Upper lobe of left lung (tissue), 6 donors: Measurements from ENCODE around the gene NCOA1. TPM values are rescaled to one million over a fixed set of nuclear protein-coding genes. Genes with fewer than 3 reads are reported as not detected.

Experiments used
- ATAC-seq, 2 donors: fragments of 200-7000 bp; cut with Tn5 transposase; one replicate each; pipeline ENCODE4 v1.9.1; 2022; ENCODE audit warnings: mild to moderate bottlenecking in 2 of 2, moderate library complexity in 2 of 2; ENCODE audit not compliant: low FRiP score in 2 of 2
- DNase-seq, 2 donors: peaks; one replicate each; pipeline ENCODE4 v3.0.0-alpha.2; 2019 to 2020
- H3K27ac ChIP-seq, 4 donors: fragments of 200-600 bp; sonication (generic); one replicate each; pipeline ENCODE4 v1.5.1; 2016 to 2019
- H3K27me3 ChIP-seq, 4 donors: fragments of 200-600 bp; sonication (generic); one replicate each; pipeline ENCODE4 v1.5.1; 2017 to 2019
- H3K36me3 ChIP-seq, 4 donors: fragments of 200-600 bp; sonication (generic); one replicate each; pipeline ENCODE4 v1.5.1; 2016 to 2019
- H3K4me1 ChIP-seq, 4 donors: fragments of 200-600 bp; sonication (generic); one replicate each; pipeline ENCODE4 v1.5.1; 2018 to 2019
- H3K4me3 ChIP-seq, 4 donors: fragments of 200-600 bp; sonication (generic); one replicate each; pipeline ENCODE4 v1.5.1; 2017 to 2019; ENCODE audit warnings: mild to moderate bottlenecking in 2 of 4, moderate library complexity in 1 of 4
- H3K9me3 ChIP-seq, 4 donors: fragments of 200-600 bp; sonication (generic); one replicate each; pipeline ENCODE4 v1.5.1; 2018 to 2019
- CTCF ChIP-seq, 6 experiments: fragments of 450-650 bp in 4 of 6; fragments of 200-600 bp in 2 of 6; sonication (generic) in 2 of 6; IDR thresholded peaks; one replicate each; pipeline ENCODE4 v1.5.1; 2016 to 2019; ENCODE audit warnings: antibody characterized with exemption in 6 of 6
- EP300 ChIP-seq, 4 donors: sonication (generic); formaldehyde crosslinking; IDR thresholded peaks; one replicate each; pipeline ENCODE4 v1.5.1; 2017; ENCODE audit warnings: antibody characterized with exemption in 4 of 4, control low read depth in 2 of 4
- POLR2A ChIP-seq, 4 donors: fragments of 450-650 bp; IDR thresholded peaks; one replicate each; pipeline ENCODE4 v1.5.1; 2016 to 2017; ENCODE audit warnings: antibody characterized with exemption in 4 of 4, mild to moderate bottlenecking in 2 of 4
- POLR2AphosphoS5 ChIP-seq, 2 donors: sonication (generic); formaldehyde crosslinking; IDR thresholded peaks; one replicate each; pipeline ENCODE4 v1.5.1; 2017; ENCODE audit warnings: antibody characterized with exemption in 2 of 2
- WGBS, 2 donors: methylation state at CpG; one replicate each; pipeline ENCODE4 v1.1.5; 2017 to 2018; 5-methylcytosine and 5-hydroxymethylcytosine counted together
- total RNA-seq, 6 donors: library from RNA; depleted of rRNA in 4 of 6; stranded (reverse); fragments of >200 nt in 4 of 6; gene quantifications; one replicate each; pipeline versions ENCODE4 v1.1.0 to v1.2.1, GENCODE V29; 2016 to 2021
- donor health status: DM: no; HTN: no; CAD: no; lungs with moderate emphysema.
- donor health status: DM: no; HTN: yes; CAD: no; lungs with severe emphysema.

The NCOA1 gene
- total RNA-seq, 6 donors from 2014 or later = 38.3 to 68.1 (median 42.5) TPM

DNA sequence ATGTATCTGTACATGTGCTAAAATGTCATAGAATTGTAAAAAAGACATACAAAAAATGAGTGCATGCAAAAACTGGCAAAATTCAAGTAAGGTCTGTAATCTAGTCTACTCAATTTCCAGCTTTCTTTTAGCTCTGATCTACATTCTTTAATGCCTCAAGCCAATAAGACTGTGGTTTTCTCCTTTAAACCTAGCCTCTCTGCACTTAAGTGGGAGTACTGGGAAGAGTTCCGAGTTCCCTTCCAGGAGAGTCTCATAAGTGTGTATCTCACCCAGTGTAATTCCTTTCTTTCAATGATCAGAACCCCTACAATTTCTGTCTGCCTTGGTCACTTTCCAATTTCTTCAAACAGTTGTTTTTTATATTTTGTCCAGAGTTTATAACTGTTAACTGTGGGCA, 152.0 kb downstream of the NCOA1 start:
- Histone ChIP-seq H3K36me3 (no peaks in the 10 kb centered on the region), H3K9me3 (no peaks in the 10 kb centered on the region), H3K27me3 (no peaks in the 10 kb centered on the region), H3K27ac (no peak overlapping the region), H3K4me3 (no peak overlapping the region), H3K4me1 (peaks cover 0 to 10% (median 6%) of the 10 kb centered on the region in 4 donors)
- no peak for TF ChIP-seq EP300 (IDR thresholded peaks at IDR 0.05)
- no peak for TF ChIP-seq POLR2AphosphoS5 (IDR thresholded peaks at IDR 0.05)
- no peak for TF ChIP-seq POLR2A (IDR thresholded peaks at IDR 0.05)
- no peak for TF ChIP-seq CTCF (IDR thresholded peaks at IDR 0.05)
- DNase-seq = no peak
- WGBS, 2 donors = 54 to 61% methylated on average over 1 of the region's 1 CpG
- ATAC-seq = no peak

DNA sequence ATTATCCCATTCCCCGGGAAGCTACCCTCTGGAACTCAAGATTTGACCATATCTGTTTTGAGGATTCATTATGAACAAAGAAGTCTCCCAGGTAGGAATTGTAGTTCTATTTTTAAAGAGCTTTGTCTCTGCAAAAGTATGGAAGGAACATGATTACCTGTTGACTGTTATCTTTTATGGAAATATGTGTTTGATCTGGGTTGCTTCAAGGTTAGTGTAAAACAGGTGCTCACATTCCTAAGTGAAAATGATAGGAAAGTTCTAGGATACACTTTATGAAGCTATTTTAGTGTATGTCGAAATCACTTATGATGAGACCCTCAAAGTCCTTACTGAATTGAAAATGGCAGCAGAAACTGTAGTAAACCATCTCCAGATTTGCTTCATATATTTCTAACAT, 153.0 kb downstream of the NCOA1 start:
- Histone ChIP-seq H3K9me3 (no peaks in the 10 kb centered on the region), H3K27me3 (no peaks in the 10 kb centered on the region), H3K4me3 (no peak overlapping the region), H3K27ac (no peak overlapping the region), H3K4me1 (peaks cover 0 to 10% (median 6%) of the 10 kb centered on the region in 4 donors), H3K36me3 (no peaks in the 10 kb centered on the region)
- TF ChIP-seq CTCF (IDR thresholded peaks at IDR 0.05) = no peak
- no peak for TF ChIP-seq EP300 (IDR thresholded peaks at IDR 0.05)
- TF ChIP-seq POLR2A (IDR thresholded peaks at IDR 0.05) = no peak
- no peak for TF ChIP-seq POLR2AphosphoS5 (IDR thresholded peaks at IDR 0.05)
- no peak for DNase-seq
- 86 to 92% methylated on average over 2 of the region's 2 CpGs for WGBS, 2 donors
- no peak for ATAC-seq

- Histone ChIP-seq H3K4me3 (no peak overlapping the region), H3K9me3 (no peaks in the 10 kb centered on the region), H3K27ac (no peak overlapping the region), H3K27me3 (no peaks in the 10 kb centered on the region), H3K36me3 (no peaks in the 10 kb centered on the region), H3K4me1 (peaks cover 5 to 11% (median 9%) of the 10 kb centered on the region in 4 donors)
- DNase-seq = no peak
- TF ChIP-seq EP300 (IDR thresholded peaks at IDR 0.05) (no peak), POLR2A (IDR thresholded peaks at IDR 0.05) (no peak), POLR2AphosphoS5 (IDR thresholded peaks at IDR 0.05) (no peak), CTCF (IDR thresholded peaks at IDR 0.05) (no peak)
- ATAC-seq = no peak
These were observed 160.1 kb downstream of the NCOA1 start for GRCh38 chr2:24650997-24651642.

- Histone ChIP-seq H3K27ac (no peak overlapping the region), H3K4me1 (peaks cover 5 to 11% (median 9%) of the 10 kb centered on the region in 4 donors), H3K36me3 (no peaks in the 10 kb centered on the region), H3K4me3 (no peak overlapping the region), H3K27me3 (no peaks in the 10 kb centered on the region), H3K9me3 (no peaks in the 10 kb centered on the region)
- no peak for TF ChIP-seq POLR2AphosphoS5 (IDR thresholded peaks at IDR 0.05)
- TF ChIP-seq EP300 (IDR thresholded peaks at IDR 0.05) = no peak
- TF ChIP-seq CTCF (IDR thresholded peaks at IDR 0.05) = no peak
- ATAC-seq (no peak), DNase-seq (no peak)
These were observed 160.6 kb downstream of the NCOA1 start for GRCh38 chr2:24651643-24652003.
